ENCODE results near the gene NAP1L4.

Gene NAP1L4

DNA sequence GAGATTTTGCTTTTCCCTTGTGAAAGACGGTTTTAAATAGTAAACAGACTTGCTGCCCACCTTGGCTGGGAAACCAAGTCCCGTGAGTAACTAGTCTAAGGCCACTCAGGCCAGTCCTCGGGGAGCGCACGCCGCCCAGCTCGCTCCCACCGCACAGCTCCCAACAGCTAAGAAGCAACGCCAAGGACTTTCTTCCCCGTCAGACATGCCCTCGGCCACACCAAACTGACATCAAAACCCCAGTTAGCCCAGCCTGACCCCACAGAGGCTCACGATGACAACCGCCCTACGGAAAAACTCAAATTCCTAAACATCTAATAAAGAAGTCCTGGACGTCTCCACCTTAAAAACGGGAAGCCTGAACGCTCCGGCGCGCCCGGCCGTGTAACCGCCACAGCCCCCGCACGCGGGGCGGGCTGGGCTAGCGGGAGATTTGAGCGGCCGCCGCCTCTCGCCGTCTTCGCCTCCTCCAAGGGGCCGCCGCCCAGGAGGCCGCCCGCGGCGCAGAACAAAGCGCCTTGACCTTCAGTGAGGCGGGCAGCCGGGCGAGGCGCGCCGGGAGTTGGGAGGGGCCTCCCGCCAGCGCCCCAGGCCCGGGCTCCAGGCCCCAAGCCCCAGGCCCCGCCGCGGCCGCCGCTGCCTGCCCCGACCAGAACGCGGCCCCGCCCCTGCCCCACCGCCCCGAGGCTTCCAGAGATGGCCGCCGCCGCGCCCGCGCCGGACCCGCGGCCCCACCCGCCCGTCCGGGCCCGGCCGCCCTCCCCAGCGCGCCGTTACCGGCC, 486 bp downstream of the NAP1L4 start:
- no peak for DNase-seq

DNA sequence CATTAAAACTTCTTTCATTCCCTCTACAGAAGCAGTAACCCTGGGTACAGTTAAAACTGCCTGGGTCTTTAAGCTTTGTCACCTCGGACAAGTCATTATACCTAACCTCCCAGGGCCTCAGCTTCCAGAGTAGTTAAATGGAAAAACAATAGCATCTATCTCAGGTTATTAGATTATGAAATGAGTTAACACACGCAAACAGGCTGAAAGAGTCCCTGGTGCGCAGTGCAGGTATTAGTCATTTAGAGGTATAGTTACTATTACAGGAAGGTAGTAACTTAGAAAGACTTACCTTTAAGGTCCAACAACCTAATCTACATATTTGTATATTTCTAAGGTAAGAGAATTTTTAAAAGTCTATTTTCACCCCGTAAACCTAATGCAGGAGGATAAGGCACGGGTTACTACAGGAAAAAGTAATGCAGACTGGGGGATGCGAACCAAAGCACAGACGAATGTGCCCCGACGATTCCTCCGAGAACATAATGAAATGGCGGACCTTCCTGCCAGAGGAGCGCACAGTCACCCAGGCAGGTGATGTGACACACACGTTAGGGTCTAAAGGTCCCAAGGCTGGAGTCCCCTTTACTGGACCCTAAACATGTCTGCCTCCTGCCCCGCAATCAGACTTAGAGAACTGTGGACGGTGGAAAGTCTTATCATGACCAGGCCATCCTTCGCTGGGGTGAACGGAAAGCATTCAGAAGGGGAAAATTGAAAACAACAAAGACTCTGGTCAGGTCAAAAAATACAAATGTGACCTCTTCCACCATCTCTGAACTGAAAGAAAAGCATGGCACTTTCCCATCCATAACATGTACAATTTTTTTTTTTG, 1.3 kb downstream of the NAP1L4 start:
- DNase-seq = no peak

DNA sequence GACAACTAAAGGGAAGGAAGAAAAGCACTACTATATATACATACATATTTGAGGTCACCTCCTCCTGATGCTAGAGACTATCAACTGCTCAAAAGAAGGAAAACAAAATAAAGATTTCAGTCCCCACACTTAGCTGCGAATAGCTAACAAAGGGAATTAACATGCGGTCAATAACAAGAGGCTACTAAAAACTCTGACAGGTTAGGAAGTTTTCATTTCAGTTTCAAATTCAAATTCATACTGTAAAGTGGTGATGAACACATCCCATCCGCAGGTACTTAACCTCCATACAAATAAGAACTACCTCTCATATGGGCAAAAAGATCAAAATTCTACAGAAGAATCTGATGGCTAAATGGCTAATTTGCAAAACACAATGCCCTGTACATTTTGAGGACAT, 2.6 kb downstream of the NAP1L4 start:
- DNase-seq = no peak

DNA sequence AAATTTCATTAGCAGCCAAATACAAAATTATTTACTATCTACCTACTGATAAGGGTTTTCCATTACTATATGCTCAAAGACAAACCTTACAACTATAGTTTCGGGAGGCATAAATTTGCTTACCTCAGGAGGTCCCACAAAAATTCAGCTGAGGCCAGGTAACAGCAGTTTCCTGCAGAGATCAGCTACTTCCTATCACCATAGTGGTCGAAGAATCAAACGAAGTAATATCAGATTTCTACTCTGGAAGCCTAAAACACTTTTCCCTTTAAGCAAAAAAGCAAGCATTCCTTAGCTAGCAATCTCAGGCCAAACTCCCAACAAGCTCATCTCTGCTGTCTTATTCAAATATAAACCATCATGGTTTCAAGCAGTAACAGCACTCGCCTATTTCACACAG, 3.1 kb downstream of the NAP1L4 start:
- DNase-seq = no peak

DNA sequence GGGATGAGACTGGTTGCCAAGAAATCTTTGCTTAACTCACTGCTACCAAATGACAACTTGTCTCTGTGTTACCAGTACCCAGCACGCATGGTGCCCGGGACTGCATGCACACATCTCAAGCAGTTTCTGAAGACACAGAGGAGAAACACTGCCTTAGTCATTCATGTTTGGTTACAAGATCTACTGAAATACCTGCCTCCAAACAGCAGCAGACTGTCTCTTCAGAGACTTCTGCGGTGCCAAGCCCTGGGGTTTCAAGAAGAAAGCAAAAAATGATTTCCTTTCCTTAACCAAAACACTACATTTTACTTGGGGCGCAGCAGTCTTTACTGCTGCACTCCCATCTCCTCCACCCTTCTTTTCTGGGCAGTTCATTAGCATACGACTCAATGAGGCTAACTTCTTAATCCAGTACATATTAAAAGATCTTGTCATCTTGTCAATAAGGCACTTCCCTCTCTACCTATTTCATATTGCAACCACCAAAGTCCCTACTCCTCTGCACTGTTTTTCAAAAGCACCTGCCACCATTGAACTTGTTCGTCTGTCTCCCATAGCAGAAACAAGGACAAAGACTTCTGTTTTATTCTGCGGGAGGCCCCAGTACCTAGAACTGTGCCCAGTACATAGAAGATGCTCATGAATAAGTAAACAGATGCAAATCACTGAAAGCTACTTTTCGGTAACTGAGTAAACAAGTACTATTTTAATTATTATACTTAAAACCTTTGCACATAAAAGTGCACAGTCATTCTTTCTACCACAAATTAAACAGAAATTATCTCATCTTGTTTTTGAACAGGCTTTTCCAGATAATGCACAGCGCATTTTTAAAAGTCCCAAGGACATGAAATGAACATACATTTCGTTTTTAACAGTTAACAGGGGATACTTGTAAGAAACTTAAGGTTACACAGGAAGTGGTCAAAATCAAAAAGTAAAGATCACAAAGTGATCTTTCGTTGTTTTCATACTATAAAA, 4.0 kb downstream of the NAP1L4 start:
- no peak for DNase-seq

DNA sequence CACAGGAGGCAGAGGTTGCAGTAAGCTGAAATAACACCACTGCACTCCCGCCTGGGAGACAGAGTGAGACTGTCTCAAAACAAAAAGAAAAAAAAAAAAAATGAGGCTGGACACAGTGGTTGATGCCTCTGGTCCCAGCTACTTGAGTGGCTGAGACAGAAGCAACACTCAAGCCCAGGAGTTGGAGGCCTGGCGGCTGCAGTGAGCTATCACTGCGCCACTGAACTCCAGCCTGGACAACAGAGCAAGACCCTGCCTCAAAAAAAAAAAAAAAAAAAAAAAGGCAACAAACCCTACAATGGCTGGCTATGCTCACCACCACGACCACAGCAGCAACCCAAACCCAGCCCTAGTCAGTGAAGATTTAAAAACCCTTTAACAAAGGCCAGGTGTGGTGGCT, 8.2 kb downstream of the NAP1L4 start:
- no peak for DNase-seq

DNA sequence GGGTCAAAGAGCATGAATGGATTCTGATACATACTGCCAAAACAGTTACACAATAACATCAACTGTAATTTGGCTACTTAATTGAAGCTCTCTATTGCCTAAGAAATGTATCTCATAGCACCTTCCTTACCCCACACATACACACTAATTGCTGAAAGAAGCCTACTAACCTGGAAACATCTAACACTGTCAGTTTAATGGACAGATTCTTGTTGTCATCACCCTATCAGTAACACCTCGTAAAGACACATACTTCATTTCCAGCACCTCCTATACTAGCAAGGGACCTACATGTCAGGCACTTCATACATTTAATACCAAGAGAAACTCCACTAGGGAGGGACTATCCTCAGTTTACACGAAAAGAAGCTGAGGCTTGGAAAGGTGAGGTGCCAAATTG, 9.9 kb downstream of the NAP1L4 start:
- no peak for DNase-seq

DNA sequence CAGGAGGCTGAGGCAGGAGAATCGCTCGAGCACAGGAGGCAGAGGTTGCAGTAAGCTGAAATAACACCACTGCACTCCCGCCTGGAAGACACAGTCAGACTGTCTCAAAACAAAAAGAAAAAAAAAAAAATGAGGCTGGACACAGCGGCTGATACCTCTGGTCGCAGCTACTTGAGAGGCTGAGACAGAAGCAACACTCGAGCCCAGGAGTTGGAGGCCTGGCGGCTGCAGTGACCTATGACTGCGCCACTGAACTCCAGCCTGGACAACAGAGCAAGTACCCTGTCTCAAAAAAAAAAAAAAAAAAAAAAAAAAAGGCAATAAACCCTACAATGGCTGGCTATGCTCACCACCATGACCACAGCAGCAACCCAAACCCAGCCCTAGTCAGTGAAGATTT, 11.0 kb downstream of the NAP1L4 start:
- DNase-seq = no peak

DNA sequence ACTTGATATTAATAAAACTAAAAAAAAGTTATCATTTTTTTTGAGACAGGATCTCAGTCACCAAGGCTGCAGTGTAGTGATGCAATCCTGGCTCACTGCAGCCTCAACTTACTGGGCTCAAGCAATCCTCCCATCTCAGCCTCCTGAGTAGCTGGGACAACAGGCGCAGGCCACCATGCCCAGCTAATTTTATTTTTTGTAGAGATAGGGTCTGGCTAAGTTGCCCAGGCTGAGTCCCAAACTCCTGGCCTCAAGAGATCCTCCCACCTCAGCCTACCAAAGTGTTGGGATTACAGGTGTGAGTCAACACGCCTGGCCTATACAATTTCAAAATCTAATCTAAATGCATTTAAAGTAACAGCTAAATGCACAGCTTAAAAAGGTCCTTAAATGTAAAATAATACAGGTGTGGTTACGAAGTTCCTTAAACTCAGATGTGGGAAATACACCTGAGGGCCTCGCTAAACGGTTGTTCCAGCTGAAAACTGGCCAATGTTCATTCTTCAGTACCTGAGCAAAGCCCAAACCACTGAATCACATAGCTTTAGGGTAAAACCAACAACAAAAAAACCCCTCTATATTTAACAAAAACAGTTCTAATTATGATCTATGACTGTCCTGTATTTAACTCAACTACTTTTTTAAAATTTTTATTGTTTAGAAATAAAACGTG, 11.8 kb downstream of the NAP1L4 start:
- DNase-seq = no peak

DNA sequence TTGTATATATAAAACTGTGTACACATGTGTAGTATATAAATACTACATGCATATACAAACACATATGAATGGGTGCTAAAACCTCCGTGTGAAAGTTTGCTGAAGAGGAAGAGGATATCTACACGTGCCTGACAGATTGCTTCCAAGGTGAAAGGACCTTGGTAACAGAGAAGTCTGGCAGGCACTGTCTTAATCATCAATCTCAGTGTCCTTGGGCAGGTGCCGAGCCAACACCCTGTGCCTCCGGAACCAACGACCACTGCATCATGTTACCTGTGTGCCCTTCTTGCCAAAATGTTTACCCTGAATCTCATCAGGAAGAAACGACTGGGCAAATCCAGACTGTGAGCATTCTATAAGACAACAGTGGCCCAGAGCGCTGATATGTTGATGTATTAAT, 15.0 kb downstream of the NAP1L4 start:
- DNase-seq = no peak

DNA sequence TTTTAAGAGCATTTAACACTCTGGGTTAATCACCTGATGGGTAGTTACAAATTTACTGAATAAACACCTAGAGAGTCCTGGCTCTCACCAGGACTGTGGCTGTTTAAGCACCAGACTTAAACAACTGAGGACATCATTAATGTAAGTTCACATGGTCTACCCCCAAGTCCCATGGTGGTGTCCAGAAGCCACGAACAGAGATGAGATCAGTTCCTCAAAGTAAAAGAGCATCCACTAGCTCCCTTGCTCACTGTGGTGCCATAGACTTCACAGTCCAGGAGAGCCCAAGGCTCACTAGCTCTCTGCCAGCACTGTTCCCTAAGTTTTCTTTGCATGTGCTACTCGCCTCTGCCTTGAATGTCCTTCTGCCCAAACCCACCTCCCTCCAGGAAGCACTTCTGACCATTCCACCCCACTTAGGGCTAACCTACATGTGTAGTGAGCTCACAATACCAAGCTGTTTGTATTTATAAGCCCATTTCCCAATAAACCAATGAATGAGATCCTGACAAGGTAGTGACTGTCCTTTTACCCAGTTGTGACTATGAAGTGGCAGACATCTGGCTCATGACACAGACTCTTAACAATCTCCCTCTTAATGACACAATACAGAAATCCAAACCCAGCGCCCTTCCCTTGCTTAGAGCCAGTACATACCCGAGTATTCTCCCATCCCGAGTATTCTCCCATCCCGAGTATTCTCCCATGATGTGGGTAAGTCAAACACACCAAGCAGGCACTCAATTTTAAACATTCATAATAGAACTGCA, 15.7 kb downstream of the NAP1L4 start:
- DNase-seq = no peak

DNA sequence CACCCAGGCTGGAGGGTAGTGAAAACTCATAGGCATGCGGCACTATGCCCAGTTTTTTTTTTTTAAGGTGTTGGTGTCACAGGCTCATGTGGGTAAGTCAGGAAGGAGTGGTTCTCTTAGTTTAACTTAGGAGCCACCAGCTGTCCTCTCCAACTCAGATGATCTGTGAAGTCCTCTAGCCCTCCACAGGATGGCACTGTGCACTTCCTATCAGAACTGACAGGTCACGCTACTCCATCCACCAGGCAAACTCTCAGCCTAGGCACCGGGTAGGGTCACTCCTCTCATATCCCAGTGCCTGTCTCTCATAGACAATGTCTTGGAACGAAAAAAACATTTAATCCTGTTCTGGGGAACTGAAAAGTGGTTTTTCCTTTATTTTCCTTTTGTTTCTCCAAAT, 16.5 kb downstream of the NAP1L4 start:
- no peak for DNase-seq

DNA sequence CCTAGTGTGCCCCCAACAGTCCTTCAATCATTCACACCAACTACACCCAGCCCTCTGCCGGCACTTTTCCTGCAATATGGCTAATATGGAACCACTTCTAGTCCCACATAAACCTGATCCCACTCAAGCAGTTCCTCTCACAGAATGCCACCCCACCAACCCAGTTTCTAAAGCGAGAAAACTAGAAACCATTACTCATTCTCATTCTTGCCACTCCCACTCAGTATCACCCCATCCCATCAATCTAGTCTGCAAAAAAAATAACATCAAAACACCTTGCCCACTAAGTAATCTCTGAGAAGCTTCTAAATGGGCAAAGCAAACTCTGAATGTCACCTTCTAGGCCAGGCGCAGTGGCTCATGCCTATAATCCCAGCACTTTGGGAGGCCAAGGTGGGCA, 17.9 kb downstream of the NAP1L4 start:
- DNase-seq = no peak

DNA sequence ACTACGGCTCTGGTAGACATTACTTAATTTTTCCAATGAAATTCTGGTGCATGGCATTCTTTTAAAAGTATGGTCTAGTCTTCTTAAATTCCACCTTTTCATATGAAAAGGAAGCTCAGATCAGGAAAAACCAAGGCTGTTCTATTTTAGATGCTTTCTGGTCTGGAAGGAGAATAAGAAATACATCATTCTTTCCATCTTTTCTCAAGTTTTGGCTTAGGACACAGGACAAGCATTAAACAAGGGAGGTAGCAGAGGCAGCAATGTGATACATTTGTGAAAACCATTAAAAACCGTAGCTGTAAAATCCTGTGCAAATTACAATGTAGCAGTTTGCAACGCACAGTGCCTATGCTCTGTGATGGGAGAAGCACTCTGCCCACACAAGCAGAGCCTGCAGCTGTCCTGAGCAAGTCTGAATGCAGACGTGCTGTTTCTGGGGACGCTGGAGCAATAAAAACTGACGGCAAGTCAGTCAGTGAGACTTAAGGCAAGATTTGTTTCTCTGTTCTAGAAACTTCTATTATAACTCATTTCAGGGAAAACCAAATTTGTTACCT, 23.7 kb downstream of the NAP1L4 start:
- no peak for DNase-seq

DNA sequence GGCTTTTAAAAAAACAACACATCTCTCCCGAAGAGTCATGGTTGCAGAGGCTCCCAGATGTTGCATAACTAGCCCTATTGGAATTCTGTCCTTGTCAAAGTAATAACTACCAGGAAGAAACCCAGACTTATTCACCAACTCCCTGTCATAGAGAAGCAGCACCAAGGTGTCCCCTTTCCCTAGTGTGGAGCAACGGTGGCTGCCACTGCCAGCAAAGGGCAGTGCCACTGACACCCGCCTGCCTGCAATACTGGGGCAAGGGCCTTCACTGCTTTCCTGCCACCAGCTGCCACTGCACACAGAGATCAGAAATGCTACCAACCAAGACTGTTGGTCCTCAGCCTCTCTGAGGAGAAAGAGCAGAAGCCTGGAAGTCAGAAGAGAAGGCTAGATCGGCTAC, 27.3 kb downstream of the NAP1L4 start:
- no peak for DNase-seq

DNA sequence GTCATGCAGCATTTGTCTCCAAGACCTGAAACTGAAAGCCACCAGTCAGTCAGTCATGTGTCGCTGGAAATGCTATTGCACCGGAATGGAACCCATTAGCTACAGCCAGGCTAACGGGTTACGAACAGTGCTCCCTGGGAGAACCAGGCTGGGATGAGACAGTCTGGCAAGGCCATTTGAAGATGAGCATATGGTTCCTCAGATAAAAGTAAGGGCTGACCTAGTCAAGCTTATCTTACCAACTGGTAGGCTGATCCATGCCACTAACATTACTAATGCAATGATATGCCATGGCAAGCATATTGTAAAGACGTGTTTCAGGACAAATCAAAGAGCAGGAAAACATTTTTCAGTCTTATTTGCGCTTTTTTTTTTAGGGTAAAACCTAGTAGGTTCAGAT, 28.4 kb downstream of the NAP1L4 start:
- DNase-seq = no peak

DNA sequence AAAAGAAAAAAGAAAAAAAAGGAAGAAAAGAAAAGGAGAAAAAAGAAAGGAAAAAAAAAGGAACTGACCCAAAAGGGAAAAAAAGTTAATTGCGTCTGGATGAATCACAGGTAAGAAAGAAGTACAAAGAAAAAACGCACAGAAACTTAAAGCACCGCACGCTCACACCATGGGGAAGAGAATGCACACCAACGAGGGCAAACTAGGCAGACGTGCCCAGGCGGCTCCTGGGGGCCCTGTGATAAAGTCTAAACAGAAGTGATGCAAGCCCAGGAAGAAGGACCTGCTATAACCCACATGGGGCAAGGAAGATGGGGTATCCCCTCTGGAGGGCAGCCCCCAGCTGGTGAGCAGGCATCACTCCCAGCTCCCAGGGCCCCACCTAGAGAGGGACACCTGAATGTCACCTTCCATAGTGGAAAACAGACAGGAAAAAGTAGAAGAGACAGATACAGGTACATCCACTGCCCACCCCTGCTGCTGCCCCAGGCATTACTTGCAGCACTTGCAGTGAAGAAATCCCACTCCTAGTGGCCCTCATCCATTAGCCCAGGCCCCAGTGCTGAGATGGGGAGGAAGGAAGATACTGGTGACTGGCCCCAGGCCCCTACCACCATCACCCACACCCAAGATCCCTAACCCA, 28.9 kb downstream of the NAP1L4 start:
- no peak for DNase-seq

DNA sequence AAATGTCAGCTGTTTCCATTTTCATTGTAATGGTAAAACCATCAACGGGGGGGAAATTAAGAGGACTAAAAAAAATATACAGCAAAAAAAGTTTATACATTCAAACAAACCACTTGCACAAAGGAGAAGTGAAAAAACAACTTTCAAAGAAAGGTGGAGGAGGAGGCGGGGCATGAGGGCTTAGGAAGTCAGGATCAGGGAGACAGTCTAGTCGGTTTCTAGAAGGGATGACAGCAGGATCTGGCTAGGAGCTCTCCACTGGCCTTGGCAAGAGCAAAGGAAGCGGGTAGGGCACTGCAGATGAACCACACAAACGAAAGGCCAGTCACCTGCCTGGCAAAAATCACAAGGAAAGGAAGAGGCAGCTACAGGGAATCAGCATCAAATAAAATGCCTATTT, 31.0 kb downstream of the NAP1L4 start:
- no peak for DNase-seq

DNA sequence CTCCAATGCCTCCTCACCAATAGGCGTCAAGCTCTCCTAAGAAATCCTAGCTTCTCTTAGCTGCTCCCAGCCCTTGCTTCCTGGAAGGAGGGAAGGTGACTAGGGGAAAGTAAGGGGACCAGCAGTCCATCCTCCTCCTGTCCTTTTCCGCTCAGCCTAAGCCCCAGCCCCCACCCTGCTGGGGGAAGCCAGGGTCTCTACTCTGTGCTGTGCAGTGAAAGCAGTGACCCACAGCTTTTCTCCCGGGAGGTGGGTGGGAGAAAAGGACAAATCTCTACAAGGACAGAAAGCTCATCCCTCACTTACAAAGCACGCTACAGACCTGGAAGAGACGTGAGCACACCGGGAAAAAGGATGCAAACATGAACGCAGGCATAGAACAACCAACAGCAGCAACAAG, 32.0 kb downstream of the NAP1L4 start:
- no peak for DNase-seq

DNA sequence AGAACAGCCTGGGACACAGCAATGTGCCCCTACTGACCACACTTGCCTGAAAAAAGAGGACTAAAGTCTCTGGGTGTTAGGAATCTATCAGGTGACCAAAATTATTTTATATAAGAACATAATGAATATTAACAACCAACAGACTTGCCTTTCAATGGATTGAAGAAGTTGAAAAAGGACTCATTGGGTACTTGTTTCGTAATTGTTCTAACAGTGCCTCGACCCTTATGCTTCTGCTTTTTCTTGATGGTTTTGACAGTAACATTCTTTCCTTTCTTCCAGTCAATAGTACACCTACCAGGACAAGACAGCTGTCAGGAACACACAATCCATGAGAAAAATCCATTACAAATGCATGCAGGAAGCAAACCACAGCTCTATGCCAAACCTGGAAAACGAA, 33.9 kb downstream of the NAP1L4 start:
- DNase-seq = no peak

DNA sequence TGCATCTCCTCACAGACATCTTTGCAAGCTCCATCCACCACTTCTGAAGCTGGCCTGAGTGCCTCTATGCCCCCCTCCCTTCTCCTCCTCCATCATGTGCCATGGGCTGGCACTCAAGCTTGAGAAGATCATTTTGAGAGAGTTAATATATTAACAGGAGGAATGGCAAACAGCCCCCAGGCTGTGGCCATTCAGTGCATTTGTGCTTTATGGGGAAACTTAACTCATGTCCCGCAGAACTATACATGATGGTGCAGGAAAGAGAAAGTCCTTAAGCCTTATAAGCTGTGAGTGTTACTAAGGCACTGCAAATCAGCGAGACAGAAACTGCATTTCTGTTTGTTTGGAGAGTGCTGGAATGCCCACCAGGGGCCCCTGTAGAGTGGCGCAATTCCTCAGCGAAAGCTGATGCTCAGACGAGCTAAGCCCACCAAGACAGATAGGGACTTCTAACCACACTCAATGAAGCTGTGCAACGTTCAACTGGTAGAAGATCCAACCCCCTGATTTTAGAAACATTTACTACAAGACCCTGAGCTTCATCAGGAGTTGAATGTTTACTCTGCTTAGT, 36.1 kb downstream of the NAP1L4 start:
- no peak for DNase-seq

All from NCI-H2171 (cell line).